PC-9 (cell line): Measurements from ENCODE around the gene ARSI.

ENCODE experiments used
- CTCF ChIP-seq: fragments of 200-600 bp; sonication (generic); conservative IDR thresholded peaks from 2 replicates; pipeline ENCODE4 v1.6.1; 2017; ENCODE audit warnings: mixed run types, antibody characterized with exemption, mild to moderate bottlenecking, moderate library complexity
- EZH2 ChIP-seq: fragments of 200-600 bp; sonication (generic); IDR thresholded peaks from 2 replicates; pipeline ENCODE4 v1.8.0; 2017; ENCODE audit warnings: antibody characterized with exemption, low read depth

- TF ChIP-seq CTCF: no peak
- TF ChIP-seq EZH2: no peak
Measured at GRCh38 chr5:150246835-150247234, 55.9 kb downstream of the ARSI start.
